ENCODE results near the gene EYS.
"Not testable (repeated sequence)": the region's sequence is repeated elsewhere in the genome, so short reads cannot be mapped to it uniquely, and the experiment has no call there.

Gene EYS

GRCh38 chr6:64006246-64006645 lies 1700.8 kb downstream of the EYS start:
- no peak for DNase-seq

- no peak for DNase-seq
Observed at GRCh38 chr6:64000818-64001491, 1706.1 kb downstream of the EYS start.

GRCh38 chr6:63999613-64000012 lies 1707.4 kb downstream of the EYS start:
- no peak for DNase-seq

- DNase-seq, result no peak
Observed at GRCh38 chr6:63998991-63999390, 1708.0 kb downstream of the EYS start.

- DNase-seq, result peak; percentile 54
Observed at GRCh38 chr6:63997734-63998133, 1709.3 kb downstream of the EYS start.

GRCh38 chr6:63997221-63997620 lies 1709.8 kb downstream of the EYS start:
- peak; percentile 35 for DNase-seq

- peak; percentile 60 for DNase-seq
Observed at GRCh38 chr6:63985223-63985622, 1721.8 kb downstream of the EYS start.

- no peak for DNase-seq
Observed at GRCh38 chr6:63975699-63976098, 1731.3 kb downstream of the EYS start.

- no peak for DNase-seq
Observed at GRCh38 chr6:63968650-63969049, 1738.4 kb downstream of the EYS start.

- no peak for DNase-seq
Observed at GRCh38 chr6:63964366-63964765, 1742.7 kb downstream of the EYS start.

- no peak for DNase-seq
Observed at GRCh38 chr6:63963769-63964315, 1743.2 kb downstream of the EYS start.

GRCh38 chr6:63953336-63954021 lies 1753.5 kb downstream of the EYS start:
- DNase-seq, result not testable (repeated sequence)

GRCh38 chr6:63947792-63948529 lies 1759.1 kb downstream of the EYS start:
- no peak for DNase-seq

- DNase-seq, result no peak
Observed at GRCh38 chr6:63945987-63946386, 1761.0 kb downstream of the EYS start.

- no peak for DNase-seq
Observed at GRCh38 chr6:63943826-63944225, 1763.2 kb downstream of the EYS start.

- DNase-seq, result no peak
Observed at GRCh38 chr6:63941747-63942470, 1765.1 kb downstream of the EYS start.

GRCh38 chr6:63940056-63940455 lies 1767.0 kb downstream of the EYS start:
- DNase-seq, result no peak

- no peak for DNase-seq
Observed at GRCh38 chr6:63936399-63936798, 1770.6 kb downstream of the EYS start.

- DNase-seq, result no peak
Observed at GRCh38 chr6:63935732-63936131, 1771.3 kb downstream of the EYS start.

- not testable (repeated sequence) for DNase-seq
Observed at GRCh38 chr6:63933948-63934347, 1773.1 kb downstream of the EYS start.

- DNase-seq, result no peak
Observed at GRCh38 chr6:63930848-63931247, 1776.2 kb downstream of the EYS start.

- no peak for DNase-seq
Observed at GRCh38 chr6:63929111-63929510, 1777.9 kb downstream of the EYS start.

GRCh38 chr6:63928613-63929012 lies 1778.4 kb downstream of the EYS start:
- no peak for DNase-seq

Measured in fibroblast of skin of right biceps (primary cell).